Globus pallidus (tissue), 1 donor: ENCODE results near the gene TMTC4.
"Not testable (repeated sequence)": the region's sequence is repeated elsewhere in the genome, so short reads cannot be mapped to it uniquely, and the experiment has no call there.

Experiments used
- DNase-seq: peaks from one replicate; pipeline ENCODE4 v3.0.0-alpha.2; 2015; ENCODE audit warnings: low spot score

Gene TMTC4

GRCh38 chr13:100584896-100585295 lies 89.7 kb downstream of the TMTC4 start:
- DNase-seq = no peak

- DNase-seq = no peak
Observed at GRCh38 chr13:100581504-100581903, 93.1 kb downstream of the TMTC4 start.

- no peak for DNase-seq
Observed at GRCh38 chr13:100581030-100581429, 93.6 kb downstream of the TMTC4 start.

- no peak for DNase-seq
Observed at GRCh38 chr13:100580045-100580444, 94.5 kb downstream of the TMTC4 start.

GRCh38 chr13:100577239-100577638 lies 97.4 kb downstream of the TMTC4 start:
- not testable (repeated sequence) for DNase-seq

- DNase-seq = peak; percentile 79
Observed at GRCh38 chr13:100573121-100573520, 101.5 kb downstream of the TMTC4 start.

- DNase-seq = no peak
Observed at GRCh38 chr13:100566543-100566942, 108.1 kb downstream of the TMTC4 start.

GRCh38 chr13:100565286-100565685 lies 109.3 kb downstream of the TMTC4 start:
- no peak for DNase-seq

- no peak for DNase-seq
Observed at GRCh38 chr13:100564444-100565223, 110.0 kb downstream of the TMTC4 start.

- DNase-seq = no peak
Observed at GRCh38 chr13:100563779-100564178, 110.8 kb downstream of the TMTC4 start.

GRCh38 chr13:100561599-100562204 lies 112.9 kb downstream of the TMTC4 start:
- DNase-seq = no peak

GRCh38 chr13:100561158-100561499 lies 113.5 kb downstream of the TMTC4 start:
- DNase-seq = no peak

GRCh38 chr13:100560498-100561157 lies 114.0 kb downstream of the TMTC4 start:
- peak; percentile 36 for DNase-seq

- no peak for DNase-seq
Observed at GRCh38 chr13:100559886-100560285, 114.7 kb downstream of the TMTC4 start.
